Esophagus squamous epithelium (tissue), 5 donors: ENCODE results near the gene KRT1. TPM values are rescaled to one million over a fixed set of nuclear protein-coding genes. Genes with fewer than 3 reads are reported as not detected.
A peak's percentile ranks its signal among the peaks of the same experiment; 100 is the strongest.

Experiments used
- DNase-seq: peaks from one replicate; lab custom pipeline; 2025; lab: John Stamatoyannopoulos, UW
- H3K27ac ChIP-seq, 4 donors: fragments of 200-600 bp; sonication (generic); one replicate each; pipeline ENCODE4 v1.5.1; 2016 to 2019; ENCODE audit warnings: mild to moderate bottlenecking in 1 of 4
- H3K27me3 ChIP-seq, 4 donors: fragments of 200-600 bp; sonication (generic); 1 replicate in 3 of 4; 2 replicates in 1 of 4; pipeline versions ENCODE4 v1.5.1 to v1.6.0; 2017 to 2021; ENCODE audit warnings: antibody characterized with exemption in 1 of 4
- H3K36me3 ChIP-seq, 3 donors: fragments of 200-600 bp; sonication (generic); one replicate each; pipeline ENCODE4 v1.5.1; 2016 to 2019
- H3K4me1 ChIP-seq, 3 donors: fragments of 200-600 bp; sonication (generic); one replicate each; pipeline ENCODE4 v1.5.1; 2017 to 2019
- H3K4me3 ChIP-seq, 4 donors: fragments of 200-600 bp; sonication (generic); 1 replicate in 3 of 4; 2 replicates in 1 of 4; pipeline ENCODE4 v1.5.1; 2016 to 2019; ENCODE audit warnings: mild to moderate bottlenecking in 2 of 4, moderate library complexity in 1 of 4
- H3K9me3 ChIP-seq, 3 donors: fragments of 200-600 bp; sonication (generic); one replicate each; pipeline ENCODE4 v1.5.1; 2016 to 2019
- POLR2A ChIP-seq, 4 donors: fragments of 450-650 bp; IDR thresholded peaks; one replicate each; pipeline ENCODE4 v1.6.1; 2017; ENCODE audit warnings: antibody characterized with exemption in 4 of 4, mild to moderate bottlenecking in 4 of 4, moderate library complexity in 3 of 4
- WGBS, 2 donors: methylation state at CpG; one replicate each; pipeline ENCODE4 v1.1.5; 2018; 5-methylcytosine and 5-hydroxymethylcytosine counted together
- intact Hi-C: fragments of 100-400 bp; cut with DNase I; formaldehyde crosslinking; loops from one replicate; pipeline ENCODE4 v1.15.0; 2022
- total RNA-seq, 4 donors: library from RNA; depleted of rRNA; stranded (reverse); fragments of >200 nt; gene quantifications; one replicate each; pipeline ENCODE4 v1.1.0, GENCODE V29; 2016
- TF ChIP-seq, protein P1 (sequence below), 6 experiments: fragments of 450-650 bp in 4 of 6; fragments of 200-600 bp in 2 of 6; sonication (generic) in 2 of 6; IDR thresholded peaks; one replicate each; pipeline ENCODE4 v1.5.1; 2016 to 2019; ENCODE audit warnings: antibody characterized with exemption in 6 of 6, mild to moderate bottlenecking in 4 of 6, moderate library complexity in 4 of 6
- donor health status: DM: yes; HTN: yes; CAD: no.

KRT1 gene
- total RNA-seq, 4 donors from 2014 or later, result 0.19 to 43.7 (median 2.4) TPM

DNA sequence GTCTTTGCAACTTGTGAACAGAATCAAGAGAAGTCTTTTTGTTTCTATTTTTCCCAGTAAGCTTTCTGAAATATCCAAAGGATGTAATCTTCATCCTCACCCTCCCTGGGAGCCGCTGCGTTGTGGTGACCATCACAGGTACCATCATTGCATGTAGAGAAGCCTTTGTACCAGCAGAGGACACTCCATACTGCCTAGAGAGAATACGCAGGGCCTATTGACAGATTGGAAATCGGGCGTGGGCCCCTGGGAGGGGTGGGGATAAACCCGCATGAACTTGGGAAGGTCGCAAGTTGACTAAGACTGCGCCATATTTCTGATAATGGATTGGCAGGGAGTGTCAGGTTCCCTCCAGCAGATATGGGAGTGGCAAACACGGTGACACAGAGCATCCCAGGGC is 12.7 kb downstream of the KRT1 start:
- no peak overlapping the region for H3K4me3 ChIP-seq
- DNase-seq, result no peak
- H3K4me1 ChIP-seq, result peaks cover 0 to 12% (median 0%) of the 10 kb centered on the region in 3 donors
- TF ChIP-seq, protein P1, sequence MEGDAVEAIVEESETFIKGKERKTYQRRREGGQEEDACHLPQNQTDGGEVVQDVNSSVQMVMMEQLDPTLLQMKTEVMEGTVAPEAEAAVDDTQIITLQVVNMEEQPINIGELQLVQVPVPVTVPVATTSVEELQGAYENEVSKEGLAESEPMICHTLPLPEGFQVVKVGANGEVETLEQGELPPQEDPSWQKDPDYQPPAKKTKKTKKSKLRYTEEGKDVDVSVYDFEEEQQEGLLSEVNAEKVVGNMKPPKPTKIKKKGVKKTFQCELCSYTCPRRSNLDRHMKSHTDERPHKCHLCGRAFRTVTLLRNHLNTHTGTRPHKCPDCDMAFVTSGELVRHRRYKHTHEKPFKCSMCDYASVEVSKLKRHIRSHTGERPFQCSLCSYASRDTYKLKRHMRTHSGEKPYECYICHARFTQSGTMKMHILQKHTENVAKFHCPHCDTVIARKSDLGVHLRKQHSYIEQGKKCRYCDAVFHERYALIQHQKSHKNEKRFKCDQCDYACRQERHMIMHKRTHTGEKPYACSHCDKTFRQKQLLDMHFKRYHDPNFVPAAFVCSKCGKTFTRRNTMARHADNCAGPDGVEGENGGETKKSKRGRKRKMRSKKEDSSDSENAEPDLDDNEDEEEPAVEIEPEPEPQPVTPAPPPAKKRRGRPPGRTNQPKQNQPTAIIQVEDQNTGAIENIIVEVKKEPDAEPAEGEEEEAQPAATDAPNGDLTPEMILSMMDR (IDR thresholded peaks at IDR 0.05), result peak in 2 of 6 experiments; percentile 10 to 40
- no peak for TF ChIP-seq POLR2A (IDR thresholded peaks at IDR 0.05)
- no peaks in the 10 kb centered on the region for H3K36me3 ChIP-seq
- H3K27ac ChIP-seq, result no peak overlapping the region
- intact Hi-C loops, result no loop called here
- no peaks in the 10 kb centered on the region for H3K9me3 ChIP-seq
- H3K27me3 ChIP-seq, result peaks cover 0 to 20% (median 0%) of the 10 kb centered on the region in 4 donors
- 72 to 80% methylated on average over 6 to 9 of the region's 9 CpGs for WGBS, 2 donors

DNA sequence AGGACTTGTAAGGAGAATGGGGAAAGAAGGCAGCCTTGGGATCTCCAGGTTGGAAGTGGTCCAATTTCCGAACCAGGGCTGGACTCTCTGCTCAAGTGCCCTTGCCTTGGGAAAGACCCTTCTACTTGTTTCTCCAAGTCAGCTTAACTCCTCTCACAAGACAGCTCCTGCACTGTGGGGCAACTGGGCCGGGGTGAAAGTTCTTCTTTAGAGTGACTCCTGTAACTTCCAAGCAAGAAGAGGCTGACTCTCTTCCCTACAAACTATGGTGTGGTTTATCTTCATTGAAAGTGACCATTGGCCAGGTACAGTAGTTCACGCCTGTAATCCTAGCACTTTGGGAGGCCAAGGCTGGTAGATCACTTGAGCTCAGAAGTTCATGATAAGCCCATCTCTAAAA is 13.7 kb downstream of the KRT1 start:
- no peaks in the 10 kb centered on the region for H3K36me3 ChIP-seq
- H3K4me1 ChIP-seq, result peaks cover 0 to 12% (median 0%) of the 10 kb centered on the region in 3 donors
- H3K27ac ChIP-seq, result no peak overlapping the region
- DNase-seq, result no peak
- H3K9me3 ChIP-seq, result no peaks in the 10 kb centered on the region
- H3K27me3 ChIP-seq, result peaks cover 0 to 20% (median 0%) of the 10 kb centered on the region in 4 donors
- H3K4me3 ChIP-seq, result no peak overlapping the region
- WGBS, 2 donors, result 78 to 81% methylated on average over 2 to 3 of the region's 3 CpGs
- intact Hi-C loops, result no loop called here
- TF ChIP-seq, protein P1 (IDR thresholded peaks at IDR 0.05), result no peak
- no peak for TF ChIP-seq POLR2A (IDR thresholded peaks at IDR 0.05)

DNA sequence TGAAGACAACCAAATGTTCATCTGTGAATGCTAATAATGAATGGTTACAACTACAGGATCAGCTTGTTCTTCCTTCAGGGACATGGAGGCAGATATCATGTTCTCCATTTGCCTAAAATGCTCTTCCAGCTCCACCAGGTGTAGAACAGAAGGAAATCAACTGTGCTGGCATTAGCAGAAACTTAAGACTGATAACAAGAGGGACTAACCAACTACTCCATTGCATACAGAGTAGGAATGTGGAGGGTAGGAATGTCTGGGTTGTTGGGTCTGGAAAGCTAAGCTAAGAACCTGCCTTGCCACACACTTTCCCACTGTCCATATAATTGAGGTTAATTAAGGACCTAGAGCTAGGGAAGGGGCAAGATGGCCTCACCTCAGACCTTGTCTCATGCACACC is 16.8 kb downstream of the KRT1 start:
- no peak for DNase-seq
- no peak for TF ChIP-seq POLR2A (IDR thresholded peaks at IDR 0.05)
- TF ChIP-seq, protein P1 (IDR thresholded peaks at IDR 0.05), result no peak
- H3K4me1 ChIP-seq, result peaks cover 0 to 30% (median 5%) of the 10 kb centered on the region in 3 donors
- peaks cover 0 to 26% (median 0%) of the 10 kb centered on the region in 4 donors for H3K27me3 ChIP-seq
- intact Hi-C loops, result no loop called here
- H3K9me3 ChIP-seq, result no peaks in the 10 kb centered on the region
- H3K4me3 ChIP-seq, result no peak overlapping the region
- no peak overlapping the region for H3K27ac ChIP-seq
- H3K36me3 ChIP-seq, result no peaks in the 10 kb centered on the region

DNA sequence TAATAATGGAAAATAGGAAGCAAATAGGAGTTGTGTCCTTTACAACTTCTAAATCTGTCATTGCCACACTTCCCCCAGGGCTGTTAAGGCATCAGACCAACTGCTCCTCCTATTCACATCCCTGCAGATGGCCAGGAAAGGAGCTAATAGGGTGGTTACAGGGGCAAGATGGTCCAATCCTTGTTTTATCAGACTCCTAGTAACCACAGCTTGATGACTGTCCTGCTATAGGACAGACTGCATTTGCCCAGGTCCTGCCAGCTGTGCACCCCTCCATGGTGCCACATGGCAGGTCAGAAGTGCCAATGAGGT is 17.3 kb downstream of the KRT1 start:
- TF ChIP-seq, protein P1 (IDR thresholded peaks at IDR 0.05), result no peak
- TF ChIP-seq POLR2A (IDR thresholded peaks at IDR 0.05), result no peak
- intact Hi-C loops, result no loop called here
- Histone ChIP-seq H3K27ac (no peak overlapping the region), H3K4me1 (peaks cover 0 to 31% (median 5%) of the 10 kb centered on the region in 3 donors), H3K4me3 (no peak overlapping the region), H3K36me3 (no peaks in the 10 kb centered on the region), H3K9me3 (no peaks in the 10 kb centered on the region), H3K27me3 (peaks cover 0 to 32% (median 0%) of the 10 kb centered on the region in 4 donors)
- DNase-seq, result no peak

DNA sequence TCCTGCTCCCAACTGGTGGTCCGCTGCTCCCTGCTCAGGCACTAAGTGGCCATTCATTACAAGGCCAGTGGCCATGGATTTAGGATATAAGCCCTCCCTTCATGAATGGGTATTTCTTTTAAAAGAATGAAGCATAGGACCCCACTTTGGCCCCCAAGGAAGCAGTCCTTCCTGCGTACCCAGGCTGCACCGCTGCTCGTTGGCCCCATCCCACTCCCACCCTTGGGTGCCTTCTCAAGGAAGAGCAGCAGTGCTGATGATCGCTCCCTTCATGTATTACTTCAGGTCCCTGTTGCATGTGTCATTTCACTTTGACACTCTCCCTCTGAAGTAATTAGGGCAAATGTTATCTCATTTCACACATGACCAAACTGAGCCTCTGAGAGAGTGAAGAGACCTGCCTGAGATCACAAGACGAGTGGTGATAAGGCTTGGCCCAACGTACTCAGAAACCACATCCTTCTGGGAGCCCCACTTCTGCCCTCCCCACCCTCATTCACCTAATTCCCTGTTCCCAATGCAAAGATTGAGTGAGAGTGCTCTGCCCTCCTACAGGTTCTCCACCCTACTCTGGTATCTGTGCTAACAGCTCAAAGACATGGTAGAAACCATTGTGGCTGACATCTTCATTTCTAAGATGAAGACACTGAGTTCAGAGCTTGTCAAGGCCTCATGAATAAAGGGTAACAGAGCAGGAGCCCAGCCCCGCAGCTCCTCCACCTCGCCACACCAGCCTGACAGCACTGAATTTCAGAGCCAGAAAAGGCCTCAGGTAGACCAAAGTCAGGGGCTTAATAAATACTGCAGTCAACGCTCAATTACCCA is 17.9 kb downstream of the KRT1 start:
- H3K9me3 ChIP-seq, result no peaks in the 10 kb centered on the region
- 75 to 76% methylated on average over 10 of the region's 10 CpGs for WGBS, 2 donors
- no peaks in the 10 kb centered on the region for H3K36me3 ChIP-seq

More for the DNA sequence above, 17.9 kb downstream of the KRT1 start:
- Histone ChIP-seq H3K4me3 (no peak overlapping the region), H3K27me3 (peaks cover 0 to 33% (median 0%) of the 10 kb centered on the region in 4 donors), H3K27ac (no peak overlapping the region), H3K4me1 (peaks cover 0 to 31% (median 5%) of the 10 kb centered on the region in 3 donors)
- DNase-seq, result no peak
- TF ChIP-seq POLR2A (IDR thresholded peaks at IDR 0.05), result no peak
- TF ChIP-seq, protein P1 (IDR thresholded peaks at IDR 0.05), result no peak
- intact Hi-C loops, result no loop called here
